HCT116 (cell line): ENCODE measurements around the gene KNDC1. TPM values are rescaled to one million over a fixed set of nuclear protein-coding genes. Genes with fewer than 3 reads are reported as not detected.

Experiments used
- ATAC-seq: fragments of 200-7000 bp; cut with Tn5 transposase; 2 replicates; pipeline ENCODE4 v1.9.1; 2020; ENCODE audit warnings: mild to moderate bottlenecking, moderate library complexity
- BruUV-seq: library from RNA; stranded (reverse); fragments of 400-500 nt; replicated peaks from 2 replicates; lab custom pipeline; 2021; lab: Mats Ljungman, UMichigan
- CTCF ChIA-PET: fragments of 300-600 bp; sonication (Branson Sonifier 250); formaldehyde crosslinking; loops from one replicate; lab custom pipeline; 2021; ENCODE audit warnings: antibody characterized with exemption; lab: Charles Lee
- POLR2A ChIA-PET: fragments of 300-600, 350-600 bp; sonication (Branson Sonifier 250); formaldehyde crosslinking; loops from one replicate; lab custom pipeline; 2021; ENCODE audit warnings: antibody characterized with exemption; lab: Charles Lee
- RAD21 ChIA-PET, 2 experiments: fragments of 300-600 bp; sonication (Branson Sonifier 250); formaldehyde crosslinking; loops; one replicate each; lab custom pipeline; 2023; ENCODE audit warnings: low total read pairs in 2 of 2; ENCODE audit not compliant: uncharacterized antibody in 2 of 2, unreplicated experiment in 2 of 2, low non-redundant PET in 1 of 2; lab: Charles Lee
- DNase-seq: peaks from one replicate; pipeline ENCODE4 v3.0.0-alpha.2; 2010; ENCODE audit warnings: low read depth, low spot score
- H2AFZ ChIP-seq: fragments of 200-600 bp; shearing (Covaris generic), sonication (generic); 2 replicates; pipeline ENCODE4 v1.6.1; 2017; ENCODE audit warnings: low read depth, mixed run types, mixed read lengths, antibody characterized with exemption, low read length; ENCODE audit not compliant: poor library complexity, severe bottlenecking
- H3K27ac ChIP-seq: 2 replicates; pipeline ENCODE4 v1.5.1; 2012; ENCODE audit warnings: low read depth, low read length
- H3K27me3 ChIP-seq: fragments of 200-600 bp; sonication (generic); 2 replicates; pipeline ENCODE4 v1.6.1; 2016; ENCODE audit warnings: mixed run types, low read length, mixed read lengths; ENCODE audit not compliant: insufficient read depth
- H3K36me3 ChIP-seq, 2 experiments: fragments of 200-500 bp in 1 of 2; fragments of 200-600 bp in 1 of 2; sonication (Bioruptor generic) in 1 of 2; sonication (generic) in 1 of 2; 2 replicates each; pipeline versions ENCODE4 v1.5.1 to v1.6.1; 2014 to 2016; ENCODE audit warnings: low read length in 2 of 2, inconsistent platforms in 1 of 2, mixed read lengths in 1 of 2, mixed run types in 1 of 2; ENCODE audit not compliant: insufficient read depth in 2 of 2, control insufficient read depth in 1 of 2
- H3K4me1 ChIP-seq, 2 experiments: fragments of 200-600 bp in 1 of 2; sonication (generic) in 1 of 2; 2 replicates each; pipeline versions ENCODE4 v1.5.1 to v1.6.1; 2012 to 2017; ENCODE audit warnings: low read length in 2 of 2, inconsistent platforms in 1 of 2, mild to moderate bottlenecking in 1 of 2, mixed read lengths in 1 of 2, mixed run types in 1 of 2, moderate library complexity in 1 of 2; ENCODE audit not compliant: insufficient read depth in 2 of 2, control insufficient read depth in 1 of 2
- H3K4me2 ChIP-seq: fragments of 200-600 bp; sonication (generic); 2 replicates; pipeline ENCODE4 v1.6.1; 2017; ENCODE audit warnings: mixed run types, low read length, mixed read lengths
- H3K4me3 ChIP-seq, 2 experiments: fragments of 200-600 bp in 1 of 2; sonication (generic) in 1 of 2; replicated peaks in 1 of 2; 2 replicates each; pipeline ENCODE4 v1.5.1; 2011 to 2016; ENCODE audit warnings: low read length in 2 of 2, control low read depth in 1 of 2, low read depth in 1 of 2, mild to moderate bottlenecking in 1 of 2, mixed read lengths in 1 of 2, mixed run types in 1 of 2
- H3K79me2 ChIP-seq: fragments of 200-600 bp; sonication (generic); 2 replicates; pipeline ENCODE4 v1.6.1; 2017; ENCODE audit warnings: mild to moderate bottlenecking, mixed run types, low read length, moderate library complexity, mixed read lengths; ENCODE audit not compliant: insufficient read depth
- H3K9ac ChIP-seq: fragments of 200-600 bp; sonication (generic); 2 replicates; pipeline ENCODE4 v1.6.1; 2016; ENCODE audit warnings: low read length, mixed read lengths
- H3K9me2 ChIP-seq: fragments of 200-600 bp; sonication (generic), shearing (Covaris generic); 2 replicates; pipeline ENCODE4 v1.6.1; 2017; ENCODE audit warnings: mixed run types, mild to moderate bottlenecking, moderate library complexity; ENCODE audit not compliant: insufficient read depth
- H3K9me3 ChIP-seq, 2 experiments: fragments of 200-500 bp in 1 of 2; fragments of 200-600 bp in 1 of 2; sonication (Bioruptor generic) in 1 of 2; sonication (generic) in 1 of 2; 2 replicates each; pipeline ENCODE4 v1.6.1; 2014 to 2017; ENCODE audit warnings: low read length in 2 of 2, mixed read lengths in 2 of 2, inconsistent platforms in 1 of 2, low read depth in 1 of 2, mild to moderate bottlenecking in 1 of 2, mixed run types in 1 of 2, moderate library complexity in 1 of 2; ENCODE audit not compliant: control insufficient read depth in 1 of 2, insufficient read depth in 1 of 2
- H4K20me1 ChIP-seq: fragments of 200-600 bp; sonication (generic), shearing (Covaris generic); 2 replicates; pipeline ENCODE4 v1.6.1; 2017; ENCODE audit warnings: mixed run types, mild to moderate bottlenecking, moderate library complexity; ENCODE audit not compliant: insufficient read depth
- CEBPB ChIP-seq: IDR thresholded peaks from 2 replicates; pipeline ENCODE4 v1.6.1; 2012; ENCODE audit warnings: low read depth
- EZH2phosphoT487 ChIP-seq: fragments of 200-600 bp; IDR thresholded peaks from 2 replicates; pipeline ENCODE4 v1.6.1; 2018; ENCODE audit warnings: antibody characterized with exemption, borderline replicate concordance
- SIN3A ChIP-seq: IDR thresholded peaks from 2 replicates; pipeline ENCODE4 v1.6.1; 2012; ENCODE audit warnings: low read depth
- SP1 ChIP-seq: IDR thresholded peaks from 2 replicates; pipeline ENCODE4 v1.6.1; 2012; ENCODE audit warnings: low read depth
- TCF7L2 ChIP-seq: IDR thresholded peaks from 2 replicates; pipeline ENCODE4 v1.7.0; 2011; ENCODE audit warnings: borderline replicate concordance, inconsistent platforms; ENCODE audit not compliant: insufficient read depth, insufficient read length; ENCODE audit errors: extremely low read depth
- intact Hi-C: fragments of 100-400 bp; cut with micrococcal nuclease; formaldehyde crosslinking; loops from 2 replicates; pipeline ENCODE4 v1.10.0; 2022
- total RNA-seq: library from RNA; stranded (reverse); gene quantifications from one replicate; pipeline ENCODE4 v1.2.1, GENCODE V29; 2021; ENCODE audit not compliant: unreplicated experiment
- TF ChIP-seq, protein P1 (sequence below): IDR thresholded peaks from 2 replicates; pipeline ENCODE4 v1.6.1; 2012; ENCODE audit warnings: low read depth
- TF ChIP-seq, protein P2 (sequence below), 3 experiments: fragments of 200-600 bp in 1 of 3; sonication (generic) in 1 of 3; IDR thresholded peaks in 2 of 3; conservative IDR thresholded peaks in 1 of 3; 2 replicates each; pipeline ENCODE4 v1.5.1; 2012 to 2017; ENCODE audit warnings: low read depth in 2 of 3, low read length in 2 of 3, antibody characterized with exemption in 1 of 3, borderline replicate concordance in 1 of 3, control low read depth in 1 of 3, mild to moderate bottlenecking in 1 of 3, mixed read lengths in 1 of 3, mixed run types in 1 of 3, moderate library complexity in 1 of 3; ENCODE audit not compliant: insufficient read depth in 1 of 3
- TF ChIP-seq, protein P3 (sequence below): IDR thresholded peaks from 2 replicates; pipeline ENCODE4 v1.6.1; 2012

Gene KNDC1
- total RNA-seq, 1 experiment from 2014 or later: 3.6 TPM

- H3K36me3 ChIP-seq: no peaks in the 10 kb centered on the region
- H3K9me2 ChIP-seq: no peaks in the 10 kb centered on the region
- ChIA-PET CTCF (no interaction called here), POLR2A (no interaction called here), RAD21 (no interaction called here)
- DNase-seq (no peak), ATAC-seq (no peak)
- H3K9ac ChIP-seq: no peak overlapping the region
- no peaks in the 10 kb centered on the region for H3K79me2 ChIP-seq
- H3K4me1 ChIP-seq: no peaks in the 10 kb centered on the region
- H3K4me2 ChIP-seq: no peak overlapping the region
- no peaks in the 10 kb centered on the region for H3K27me3 ChIP-seq
- no peak overlapping the region for H2AFZ ChIP-seq
- TF ChIP-seq SIN3A: no peak
- TF ChIP-seq, protein P1, sequence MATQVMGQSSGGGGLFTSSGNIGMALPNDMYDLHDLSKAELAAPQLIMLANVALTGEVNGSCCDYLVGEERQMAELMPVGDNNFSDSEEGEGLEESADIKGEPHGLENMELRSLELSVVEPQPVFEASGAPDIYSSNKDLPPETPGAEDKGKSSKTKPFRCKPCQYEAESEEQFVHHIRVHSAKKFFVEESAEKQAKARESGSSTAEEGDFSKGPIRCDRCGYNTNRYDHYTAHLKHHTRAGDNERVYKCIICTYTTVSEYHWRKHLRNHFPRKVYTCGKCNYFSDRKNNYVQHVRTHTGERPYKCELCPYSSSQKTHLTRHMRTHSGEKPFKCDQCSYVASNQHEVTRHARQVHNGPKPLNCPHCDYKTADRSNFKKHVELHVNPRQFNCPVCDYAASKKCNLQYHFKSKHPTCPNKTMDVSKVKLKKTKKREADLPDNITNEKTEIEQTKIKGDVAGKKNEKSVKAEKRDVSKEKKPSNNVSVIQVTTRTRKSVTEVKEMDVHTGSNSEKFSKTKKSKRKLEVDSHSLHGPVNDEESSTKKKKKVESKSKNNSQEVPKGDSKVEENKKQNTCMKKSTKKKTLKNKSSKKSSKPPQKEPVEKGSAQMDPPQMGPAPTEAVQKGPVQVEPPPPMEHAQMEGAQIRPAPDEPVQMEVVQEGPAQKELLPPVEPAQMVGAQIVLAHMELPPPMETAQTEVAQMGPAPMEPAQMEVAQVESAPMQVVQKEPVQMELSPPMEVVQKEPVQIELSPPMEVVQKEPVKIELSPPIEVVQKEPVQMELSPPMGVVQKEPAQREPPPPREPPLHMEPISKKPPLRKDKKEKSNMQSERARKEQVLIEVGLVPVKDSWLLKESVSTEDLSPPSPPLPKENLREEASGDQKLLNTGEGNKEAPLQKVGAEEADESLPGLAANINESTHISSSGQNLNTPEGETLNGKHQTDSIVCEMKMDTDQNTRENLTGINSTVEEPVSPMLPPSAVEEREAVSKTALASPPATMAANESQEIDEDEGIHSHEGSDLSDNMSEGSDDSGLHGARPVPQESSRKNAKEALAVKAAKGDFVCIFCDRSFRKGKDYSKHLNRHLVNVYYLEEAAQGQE: no peak
- TF ChIP-seq, protein P2, sequence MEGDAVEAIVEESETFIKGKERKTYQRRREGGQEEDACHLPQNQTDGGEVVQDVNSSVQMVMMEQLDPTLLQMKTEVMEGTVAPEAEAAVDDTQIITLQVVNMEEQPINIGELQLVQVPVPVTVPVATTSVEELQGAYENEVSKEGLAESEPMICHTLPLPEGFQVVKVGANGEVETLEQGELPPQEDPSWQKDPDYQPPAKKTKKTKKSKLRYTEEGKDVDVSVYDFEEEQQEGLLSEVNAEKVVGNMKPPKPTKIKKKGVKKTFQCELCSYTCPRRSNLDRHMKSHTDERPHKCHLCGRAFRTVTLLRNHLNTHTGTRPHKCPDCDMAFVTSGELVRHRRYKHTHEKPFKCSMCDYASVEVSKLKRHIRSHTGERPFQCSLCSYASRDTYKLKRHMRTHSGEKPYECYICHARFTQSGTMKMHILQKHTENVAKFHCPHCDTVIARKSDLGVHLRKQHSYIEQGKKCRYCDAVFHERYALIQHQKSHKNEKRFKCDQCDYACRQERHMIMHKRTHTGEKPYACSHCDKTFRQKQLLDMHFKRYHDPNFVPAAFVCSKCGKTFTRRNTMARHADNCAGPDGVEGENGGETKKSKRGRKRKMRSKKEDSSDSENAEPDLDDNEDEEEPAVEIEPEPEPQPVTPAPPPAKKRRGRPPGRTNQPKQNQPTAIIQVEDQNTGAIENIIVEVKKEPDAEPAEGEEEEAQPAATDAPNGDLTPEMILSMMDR (IDR thresholded peaks at IDR 0.05 in 2 of 3, conservative IDR thresholded peaks at IDR 0.05 in 1 of 3; ENCODE audit: borderline replicate concordance in 1 of 3, insufficient read depth in 1 of 3, low read depth in 2 of 3, low read length in 2 of 3): no peak
- no peak for TF ChIP-seq SP1
- TF ChIP-seq CEBPB: no peak
- TF ChIP-seq EZH2phosphoT487: no peak
- no peak for TF ChIP-seq TCF7L2
- TF ChIP-seq, protein P3, sequence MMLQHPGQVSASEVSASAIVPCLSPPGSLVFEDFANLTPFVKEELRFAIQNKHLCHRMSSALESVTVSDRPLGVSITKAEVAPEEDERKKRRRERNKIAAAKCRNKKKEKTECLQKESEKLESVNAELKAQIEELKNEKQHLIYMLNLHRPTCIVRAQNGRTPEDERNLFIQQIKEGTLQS: no peak
- H4K20me1 ChIP-seq: no peaks in the 10 kb centered on the region
- H3K27ac ChIP-seq: no peak overlapping the region
- H3K9me3 ChIP-seq: no peaks in the 10 kb centered on the region; a peak in 1 of 4 replicates
- intact Hi-C loops: no loop called here
- H3K4me3 ChIP-seq: no peak overlapping the region
- no TSS peak for BruUV-seq
Measured at GRCh38 chr10:133180192-133180964, 20.4 kb downstream of the KNDC1 start.
